ENCODE measurements around the gene PRKD2.
"Not testable (repeated sequence)": the region's sequence is repeated elsewhere in the genome, so short reads cannot be mapped to it uniquely, and the experiment has no call there.

Gene PRKD2

DNA sequence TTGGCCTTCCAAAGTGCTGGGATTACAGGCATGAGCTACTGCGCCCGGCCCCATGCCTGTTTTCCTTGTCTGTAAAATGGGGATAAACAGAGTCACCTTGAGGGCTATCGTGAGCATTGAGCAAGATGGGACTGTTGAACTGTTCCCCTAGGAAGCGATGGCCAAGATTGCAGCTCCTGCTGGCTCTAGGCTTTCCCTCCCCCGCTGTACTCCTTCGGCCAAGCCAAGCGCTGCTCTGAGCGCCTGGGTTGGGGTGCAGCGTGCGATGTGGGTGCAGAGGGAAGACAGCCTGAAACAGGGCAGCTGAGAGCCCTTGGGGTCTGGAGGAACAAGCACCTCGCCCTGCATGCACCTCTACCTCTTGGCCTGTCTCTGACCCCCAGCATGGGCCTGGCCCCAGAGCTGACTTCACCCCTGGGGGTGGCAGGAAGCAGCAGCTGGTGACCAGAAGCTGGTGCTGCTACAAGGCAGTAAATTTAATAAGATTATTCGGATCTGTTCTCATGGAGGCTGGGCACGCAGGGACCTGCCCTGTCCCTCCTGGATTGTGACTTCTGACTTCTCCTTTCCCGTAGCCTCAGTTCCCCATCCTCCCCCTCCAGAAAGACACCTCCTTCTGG is 86.2 kb downstream of the PRKD2 start:
- no peak for DNase-seq (ENCODE audit: insufficient read length, low spot score)
- no peak for FAIRE-seq
- TF ChIP-seq PAX5 (IDR thresholded peaks at IDR 0.05; ENCODE audit: insufficient read depth, low read length, severe bottlenecking) (no peak), SPI1 (IDR thresholded peaks at IDR 0.05; ENCODE audit: low read depth, low read length) (no peak), POLR2A (IDR thresholded peaks at IDR 0.05; ENCODE audit: low read depth, low read length) (no peak), TAF1 (IDR thresholded peaks at IDR 0.05; ENCODE audit: low read depth, low read length) (no peak), POLR2AphosphoS5 (IDR thresholded peaks at IDR 0.05; ENCODE audit: low read depth, low read length) (no peak), POU2F2 (IDR thresholded peaks at IDR 0.05; ENCODE audit: low read depth, low read length) (no peak)

DNA sequence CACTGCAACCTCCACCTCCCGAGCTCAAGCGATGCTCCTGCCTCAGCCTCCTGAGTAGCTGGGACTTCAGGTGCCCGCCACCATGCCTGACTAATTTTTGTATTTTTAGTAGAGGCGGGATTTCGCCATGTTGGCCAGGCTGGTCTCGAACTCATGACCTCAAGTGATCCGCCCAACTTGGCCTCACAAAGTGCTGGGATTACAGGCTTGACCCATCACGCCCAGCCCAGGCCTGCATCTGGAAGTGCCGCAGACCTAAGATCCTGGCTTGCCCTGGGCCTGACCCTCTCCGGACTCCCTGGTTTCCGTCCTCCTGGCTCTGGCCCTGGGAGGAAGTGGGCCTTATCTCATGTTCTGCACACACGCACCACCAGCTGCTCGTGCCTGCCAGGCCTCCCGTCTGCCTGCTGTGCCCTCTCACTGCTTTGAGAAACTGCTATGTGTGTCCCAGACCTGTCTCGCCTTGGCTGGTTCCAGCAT is 87.3 kb downstream of the PRKD2 start:
- TF ChIP-seq SPI1 (IDR thresholded peaks at IDR 0.05; ENCODE audit: low read depth, low read length) (peak; percentile 45; the same call in 1 of the 2 replicates), TAF1 (IDR thresholded peaks at IDR 0.05; ENCODE audit: low read depth, low read length) (no peak)
- FAIRE-seq (no peak), DNase-seq (ENCODE audit: insufficient read length, low spot score) (no peak)

DNA sequence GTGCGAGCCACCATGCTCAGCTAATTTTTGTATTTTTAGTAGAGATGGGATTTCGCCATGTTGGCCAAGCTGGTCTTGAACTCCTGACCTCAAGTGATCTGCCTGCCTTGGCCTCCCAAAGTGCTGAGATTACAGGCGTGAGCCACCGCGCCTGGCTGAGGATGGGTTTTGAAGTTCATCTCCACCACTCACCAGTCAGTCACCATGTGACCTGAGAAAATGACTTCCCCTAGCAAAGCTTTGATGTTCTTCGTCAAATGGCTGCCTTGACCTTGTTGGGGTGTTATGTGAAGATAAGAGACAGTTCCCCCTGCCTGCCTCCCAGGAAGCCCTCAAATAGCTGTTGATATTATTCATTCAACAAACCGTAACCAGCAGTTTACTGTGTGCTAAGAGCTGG is 87.9 kb downstream of the PRKD2 start:
- FAIRE-seq; DNase-seq (ENCODE audit: insufficient read length, low spot score): not testable (repeated sequence)

DNA sequence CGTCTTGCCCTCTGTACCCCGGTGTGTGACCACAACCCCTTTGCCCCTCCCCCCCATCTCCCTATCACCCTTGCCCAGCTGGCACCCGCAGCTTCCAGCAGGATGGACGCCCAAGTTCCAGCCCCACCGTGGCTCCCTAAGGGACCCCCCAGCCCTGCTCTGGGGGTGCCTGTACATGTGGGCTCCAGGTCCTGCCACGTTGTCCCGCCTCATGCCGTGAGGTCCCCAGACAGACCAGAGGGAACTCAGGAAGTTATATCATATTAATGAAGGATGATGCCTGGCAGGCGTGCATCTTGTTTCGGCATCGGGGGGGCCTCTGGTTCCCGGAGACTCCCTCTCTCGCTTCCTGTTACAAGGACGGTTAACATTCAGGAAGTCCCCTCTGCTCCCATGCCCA is 90.5 kb downstream of the PRKD2 start:
- FAIRE-seq (no peak), DNase-seq (ENCODE audit: insufficient read length, low spot score) (no peak)
- no peak for TF ChIP-seq POLR2A (IDR thresholded peaks at IDR 0.05; ENCODE audit: low read depth, low read length)
- TF ChIP-seq TAF1 (IDR thresholded peaks at IDR 0.05; ENCODE audit: low read depth, low read length), result no peak
- no peak for TF ChIP-seq POLR2AphosphoS5 (IDR thresholded peaks at IDR 0.05; ENCODE audit: low read depth, low read length)
- TF ChIP-seq SPI1 (IDR thresholded peaks at IDR 0.05; ENCODE audit: low read depth, low read length), result no peak
- no peak for TF ChIP-seq POU2F2 (IDR thresholded peaks at IDR 0.05; ENCODE audit: low read depth, low read length)
- TF ChIP-seq PAX5 (IDR thresholded peaks at IDR 0.05; ENCODE audit: insufficient read depth, low read length, severe bottlenecking), result no peak

DNA sequence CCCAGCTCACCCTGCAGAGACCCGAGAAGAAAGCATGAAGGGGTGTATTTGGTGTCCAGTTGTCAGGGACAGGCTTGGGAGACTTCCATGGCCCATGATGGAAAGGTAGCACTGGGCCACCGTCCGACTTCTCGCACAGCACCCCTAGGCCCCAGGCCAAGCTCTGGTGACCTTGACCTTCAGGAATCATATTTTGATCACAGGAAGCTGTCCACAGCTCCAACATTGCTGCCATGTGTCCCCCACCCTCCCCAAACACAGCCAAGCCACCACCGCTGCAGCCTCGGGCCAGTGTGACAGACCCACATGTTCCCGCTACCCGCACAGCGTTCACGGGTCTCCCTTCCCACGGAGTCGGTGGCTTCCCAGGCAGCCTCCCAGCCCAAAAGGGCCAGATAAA is 91.2 kb downstream of the PRKD2 start:
- TF ChIP-seq POLR2AphosphoS5 (IDR thresholded peaks at IDR 0.05; ENCODE audit: low read depth, low read length) (no peak), TAF1 (IDR thresholded peaks at IDR 0.05; ENCODE audit: low read depth, low read length) (no peak), PAX5 (IDR thresholded peaks at IDR 0.05; ENCODE audit: insufficient read depth, low read length, severe bottlenecking) (no peak), POU2F2 (IDR thresholded peaks at IDR 0.05; ENCODE audit: low read depth, low read length) (no peak), POLR2A (IDR thresholded peaks at IDR 0.05; ENCODE audit: low read depth, low read length) (no peak), SPI1 (IDR thresholded peaks at IDR 0.05; ENCODE audit: low read depth, low read length) (no peak)
- peak; percentile 79 for FAIRE-seq
- no peak for DNase-seq (ENCODE audit: insufficient read length, low spot score)

DNA sequence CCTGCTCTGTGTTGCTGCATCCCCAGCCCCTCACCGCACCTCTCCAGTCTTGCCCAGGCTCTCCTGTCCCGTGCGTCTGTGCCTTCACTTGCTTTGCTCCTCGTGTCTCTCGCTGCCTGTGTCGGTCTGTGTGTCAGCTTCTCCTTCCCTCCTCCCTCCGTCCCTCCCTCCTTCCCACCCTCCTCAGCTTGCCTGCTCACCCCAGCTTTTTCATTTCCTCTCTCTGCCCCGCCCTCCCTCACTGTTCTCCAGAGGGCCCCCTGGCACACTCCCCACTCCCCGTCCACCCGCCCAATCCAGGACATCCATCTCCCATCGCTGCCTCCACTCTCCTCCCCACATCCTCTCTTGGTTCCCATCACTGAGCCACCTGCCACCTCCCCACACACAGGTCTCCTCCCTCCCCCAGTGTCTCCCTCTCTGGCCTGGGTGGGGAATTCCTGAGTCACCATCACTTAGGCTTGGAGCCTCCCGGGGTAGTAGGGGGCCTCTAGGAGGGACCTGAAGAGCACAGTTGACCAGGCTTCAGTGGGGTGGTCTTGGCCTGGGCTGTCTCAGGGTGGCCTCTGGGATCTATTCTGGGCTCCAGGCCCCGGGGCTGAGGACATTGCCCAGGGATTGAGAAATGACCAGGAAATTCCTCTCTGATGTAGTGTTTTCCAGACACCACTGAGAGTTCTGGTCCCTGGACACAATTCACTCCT is 91.8 kb downstream of the PRKD2 start, which contains the start of gene PTGIR:
Gene PTGIR, minus strand, starts transcription at position 132 of the 704 bp plus-strand sequence. CDS start 864 bp downstream, outside the sequence.
- no peak for TF ChIP-seq POLR2AphosphoS5 (IDR thresholded peaks at IDR 0.05; ENCODE audit: low read depth, low read length)
- TF ChIP-seq PAX5 (IDR thresholded peaks at IDR 0.05; ENCODE audit: insufficient read depth, low read length, severe bottlenecking), result no peak
- 0 out of 2 replicates have a peak, but pooled peaks have one; percentile 15 for TF ChIP-seq SPI1 (IDR thresholded peaks at IDR 0.05; ENCODE audit: low read depth, low read length)
- no peak for TF ChIP-seq POLR2A (IDR thresholded peaks at IDR 0.05; ENCODE audit: low read depth, low read length)
- TF ChIP-seq TAF1 (IDR thresholded peaks at IDR 0.05; ENCODE audit: low read depth, low read length), result no peak
- TF ChIP-seq POU2F2 (IDR thresholded peaks at IDR 0.05; ENCODE audit: low read depth, low read length), result no peak
- no peak for DNase-seq (ENCODE audit: insufficient read length, low spot score)
- FAIRE-seq, result peak; percentile 90

Measured in GM12891 (cell line).